Medulla oblongata (tissue), 1 donor: ENCODE measurements around the gene CCSER1.
"Not testable (repeated sequence)": the region's sequence is repeated elsewhere in the genome, so short reads cannot be mapped to it uniquely, and the experiment has no call there.

ENCODE experiments used
- DNase-seq: peaks from one replicate; pipeline ENCODE4 v3.0.0-alpha.2; 2015; ENCODE audit errors: extremely low spot score

The CCSER1 gene

GRCh38 chr4:91567594-91567993, 1440.4 kb downstream of the CCSER1 start:
- DNase-seq: no peak

GRCh38 chr4:91577864-91578263, 1450.7 kb downstream of the CCSER1 start:
- no peak for DNase-seq

- no peak for DNase-seq
Measured at GRCh38 chr4:91590260-91590659, 1463.1 kb downstream of the CCSER1 start.

GRCh38 chr4:91592125-91592524, 1464.9 kb downstream of the CCSER1 start:
- DNase-seq: no peak

GRCh38 chr4:91596718-91597117, 1469.5 kb downstream of the CCSER1 start:
- DNase-seq: no peak

GRCh38 chr4:91598696-91599095, 1471.5 kb downstream of the CCSER1 start:
- no peak for DNase-seq

- DNase-seq: no peak
Measured at GRCh38 chr4:91600301-91600700, 1473.1 kb downstream of the CCSER1 start.

GRCh38 chr4:91601401-91601800, 1474.2 kb downstream of the CCSER1 start:
- no peak for DNase-seq

- no peak for DNase-seq
Measured at GRCh38 chr4:91611782-91612181, 1484.6 kb downstream of the CCSER1 start.

- DNase-seq: no peak
Measured at GRCh38 chr4:91620952-91621351, 1493.8 kb downstream of the CCSER1 start.

- DNase-seq: no peak
Measured at GRCh38 chr4:91621446-91621845, 1494.3 kb downstream of the CCSER1 start.

GRCh38 chr4:91622925-91623602, 1495.9 kb downstream of the CCSER1 start:
- DNase-seq: no peak

GRCh38 chr4:91623603-91623967, 1496.4 kb downstream of the CCSER1 start:
- DNase-seq: not testable (repeated sequence)

GRCh38 chr4:91630054-91630453, 1502.9 kb downstream of the CCSER1 start:
- no peak for DNase-seq

- DNase-seq: no peak
Measured at GRCh38 chr4:91630764-91631163, 1503.6 kb downstream of the CCSER1 start.

- no peak for DNase-seq
Measured at GRCh38 chr4:91631335-91631734, 1504.1 kb downstream of the CCSER1 start.

GRCh38 chr4:91636083-91636482, 1508.9 kb downstream of the CCSER1 start:
- DNase-seq: no peak
